ENCODE results near the gene SNX14.

Gene SNX14

DNA sequence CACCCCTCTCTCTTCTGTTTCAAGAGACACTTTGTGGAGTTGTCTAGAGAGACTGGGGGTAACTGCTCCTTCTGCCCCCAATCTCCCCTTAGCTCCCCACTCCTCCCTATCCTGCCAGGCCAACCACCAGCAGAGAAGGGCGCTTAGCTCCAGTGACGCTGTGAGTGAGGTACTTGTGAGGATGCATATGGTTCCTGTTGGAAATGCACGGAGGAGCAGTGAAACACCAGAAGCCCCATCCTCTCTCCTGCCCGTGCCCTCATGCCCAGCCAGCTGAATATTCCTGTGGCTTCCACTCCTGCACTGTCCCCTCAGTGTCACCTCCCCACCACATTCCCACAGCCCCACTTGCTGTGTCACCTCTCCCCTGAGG, 131.9 kb downstream of the SNX14 start:
- no peak for TF ChIP-seq CTCF (IDR thresholded peaks at IDR 0.05; ENCODE audit: low read depth, low read length)
- no peak overlapping the region for H3K4me3 ChIP-seq (ENCODE audit: low read depth, low read length)

DNA sequence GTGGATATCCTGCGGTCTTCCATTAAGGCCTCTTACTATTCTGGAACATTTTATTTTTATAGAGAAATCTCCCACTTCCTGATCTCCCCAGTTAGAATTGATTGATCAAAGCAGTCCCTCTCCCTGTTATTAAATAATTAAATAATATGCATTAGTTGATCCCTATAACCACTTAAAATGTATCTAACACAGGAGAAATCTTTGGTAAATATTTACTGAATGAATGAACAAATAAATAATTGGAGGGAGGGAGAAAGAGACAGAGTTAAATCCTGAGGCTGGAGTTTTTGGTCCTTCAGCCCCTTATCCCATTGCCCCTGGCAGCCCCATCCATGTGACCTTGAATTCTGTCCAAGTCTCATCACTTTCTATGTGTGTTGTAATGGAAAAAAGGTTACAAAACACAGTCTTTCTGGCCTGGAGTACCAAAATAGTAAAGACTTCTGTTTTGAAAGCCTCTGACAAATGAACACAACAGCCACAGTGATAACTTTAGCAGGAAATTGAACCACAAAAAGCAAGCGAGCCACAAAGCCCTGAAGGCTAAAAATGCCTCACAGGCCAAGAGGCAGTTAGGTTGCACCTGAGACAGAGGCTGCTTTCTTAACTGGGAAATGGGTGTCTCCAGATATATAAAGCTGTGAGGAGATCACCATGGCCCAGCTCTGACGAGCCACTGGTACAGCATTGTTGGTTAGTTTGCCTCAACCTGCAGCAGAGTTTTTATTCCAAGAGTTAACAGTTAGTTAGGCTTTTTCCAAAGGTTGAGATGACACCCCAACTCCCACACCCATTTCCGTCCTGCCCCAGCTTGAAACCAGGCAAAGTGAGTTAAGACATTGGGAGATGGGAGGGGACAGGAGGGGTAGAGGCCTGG, 132.5 kb downstream of the SNX14 start:
- TF ChIP-seq CTCF (IDR thresholded peaks at IDR 0.05; ENCODE audit: low read depth, low read length) = no peak

DNA sequence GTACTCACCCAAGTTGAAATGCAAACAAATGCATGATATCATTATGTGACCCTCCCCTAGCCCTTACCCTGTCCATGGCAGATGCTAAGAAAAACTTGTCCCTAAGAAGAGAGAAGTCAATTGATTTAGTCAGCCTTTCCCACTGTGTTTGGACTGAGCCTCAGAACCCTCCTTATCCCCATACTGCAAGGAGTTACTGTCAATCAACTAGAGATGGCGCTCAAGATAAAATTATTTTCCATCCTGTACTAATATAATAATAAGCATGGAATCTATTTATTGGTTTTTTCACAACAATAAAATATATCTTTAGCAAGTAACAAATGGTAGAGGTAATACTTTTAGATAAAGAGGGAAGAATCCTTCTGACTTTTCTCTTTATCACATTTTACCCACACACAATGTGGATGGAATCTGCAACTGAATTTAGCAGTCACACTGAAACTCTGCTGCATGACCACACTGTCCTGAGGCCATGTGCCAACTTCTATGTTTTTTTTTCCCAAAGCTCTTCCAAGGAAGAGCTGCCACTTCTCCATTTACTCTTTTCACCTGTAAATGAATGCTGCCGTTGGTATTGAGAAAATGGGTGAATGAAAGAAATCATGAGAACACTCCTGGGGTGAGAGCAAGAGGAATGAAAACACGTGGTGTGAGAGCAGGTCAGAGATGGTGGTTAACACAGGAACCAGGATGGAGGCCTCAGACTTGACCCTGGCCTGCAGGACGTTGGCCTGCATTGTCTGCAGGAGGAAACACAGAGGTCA, 133.3 kb downstream of the SNX14 start:
- no peak overlapping the region for H3K4me3 ChIP-seq (ENCODE audit: low read depth, low read length)
- no peak for TF ChIP-seq CTCF (IDR thresholded peaks at IDR 0.05; ENCODE audit: low read depth, low read length)

More for the DNA sequence above, 132.5 kb downstream of the SNX14 start:
- H3K4me3 ChIP-seq (ENCODE audit: low read depth, low read length) = no peak overlapping the region

- H3K4me3 ChIP-seq (ENCODE audit: low read depth, low read length) = 0 out of 2 replicates have a peak overlapping the region, but pooled peaks have one; percentile 0
- no peak for TF ChIP-seq CTCF (IDR thresholded peaks at IDR 0.05; ENCODE audit: low read depth, low read length)
These were observed 134.3 kb downstream of the SNX14 start for GRCh38 chr6:85459224-85459901.

GRCh38 chr6:85458782-85459181, 134.9 kb downstream of the SNX14 start:
- TF ChIP-seq CTCF (IDR thresholded peaks at IDR 0.05; ENCODE audit: low read depth, low read length) = no peak
- H3K4me3 ChIP-seq (ENCODE audit: low read depth, low read length) = 0 out of 2 replicates have a peak overlapping the region, but pooled peaks have one; percentile 0

- no peak overlapping the region for H3K4me3 ChIP-seq (ENCODE audit: low read depth, low read length)
- no peak for TF ChIP-seq CTCF (IDR thresholded peaks at IDR 0.05; ENCODE audit: low read depth, low read length)
These were observed 135.5 kb downstream of the SNX14 start for GRCh38 chr6:85458184-85458583.
